Measurements from ENCODE around the gene CALML3. TPM values are rescaled to one million over a fixed set of nuclear protein-coding genes. Genes with fewer than 3 reads are reported as not detected.

Gene CALML3
- total and polyA plus RNA-seq, 2 of the 13 experiments (the other 11 are each of a cell fraction or from before 2014, with no cell fraction given) = not detected

DNA sequence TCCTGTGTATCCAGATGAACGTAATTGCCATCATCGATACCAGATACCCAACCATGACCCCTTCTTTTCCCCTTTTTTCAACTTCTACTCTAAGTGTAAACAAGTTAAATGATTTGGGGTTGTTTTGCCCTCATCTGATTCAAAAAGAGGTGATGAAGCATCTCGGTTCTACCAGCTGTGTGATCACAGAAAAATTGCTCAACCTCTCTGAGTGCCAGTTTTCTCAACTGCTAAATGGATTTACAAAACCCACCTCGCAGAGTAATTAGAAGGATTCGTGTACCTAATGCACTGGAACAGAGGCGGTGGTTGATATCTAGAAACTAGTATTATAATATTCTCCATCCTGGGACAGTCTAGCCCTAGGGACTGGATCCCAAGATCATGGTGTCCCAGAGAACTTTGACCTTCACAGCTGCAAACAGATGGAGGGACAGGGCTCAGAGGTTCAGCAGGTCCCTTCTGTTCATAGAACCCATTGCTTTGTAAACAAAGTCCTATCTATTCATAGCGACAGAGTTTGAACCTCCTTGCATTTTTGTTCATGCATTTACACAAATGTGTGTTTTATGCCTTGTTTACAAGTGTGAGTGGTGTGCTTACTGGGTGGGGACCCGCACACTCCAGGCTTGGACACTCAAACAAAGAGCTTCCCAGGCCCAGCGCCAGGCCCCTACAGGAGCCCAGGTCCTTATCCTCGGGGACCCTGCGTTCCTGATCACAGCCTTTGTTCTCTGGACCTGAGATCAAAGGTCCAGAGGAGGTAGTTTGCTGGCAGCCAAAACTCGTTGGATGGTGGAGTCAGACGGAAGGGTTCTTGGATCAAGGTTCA is 46.4 kb downstream of the CALML3 start (continued):
- TF ChIP-seq, protein P1, sequence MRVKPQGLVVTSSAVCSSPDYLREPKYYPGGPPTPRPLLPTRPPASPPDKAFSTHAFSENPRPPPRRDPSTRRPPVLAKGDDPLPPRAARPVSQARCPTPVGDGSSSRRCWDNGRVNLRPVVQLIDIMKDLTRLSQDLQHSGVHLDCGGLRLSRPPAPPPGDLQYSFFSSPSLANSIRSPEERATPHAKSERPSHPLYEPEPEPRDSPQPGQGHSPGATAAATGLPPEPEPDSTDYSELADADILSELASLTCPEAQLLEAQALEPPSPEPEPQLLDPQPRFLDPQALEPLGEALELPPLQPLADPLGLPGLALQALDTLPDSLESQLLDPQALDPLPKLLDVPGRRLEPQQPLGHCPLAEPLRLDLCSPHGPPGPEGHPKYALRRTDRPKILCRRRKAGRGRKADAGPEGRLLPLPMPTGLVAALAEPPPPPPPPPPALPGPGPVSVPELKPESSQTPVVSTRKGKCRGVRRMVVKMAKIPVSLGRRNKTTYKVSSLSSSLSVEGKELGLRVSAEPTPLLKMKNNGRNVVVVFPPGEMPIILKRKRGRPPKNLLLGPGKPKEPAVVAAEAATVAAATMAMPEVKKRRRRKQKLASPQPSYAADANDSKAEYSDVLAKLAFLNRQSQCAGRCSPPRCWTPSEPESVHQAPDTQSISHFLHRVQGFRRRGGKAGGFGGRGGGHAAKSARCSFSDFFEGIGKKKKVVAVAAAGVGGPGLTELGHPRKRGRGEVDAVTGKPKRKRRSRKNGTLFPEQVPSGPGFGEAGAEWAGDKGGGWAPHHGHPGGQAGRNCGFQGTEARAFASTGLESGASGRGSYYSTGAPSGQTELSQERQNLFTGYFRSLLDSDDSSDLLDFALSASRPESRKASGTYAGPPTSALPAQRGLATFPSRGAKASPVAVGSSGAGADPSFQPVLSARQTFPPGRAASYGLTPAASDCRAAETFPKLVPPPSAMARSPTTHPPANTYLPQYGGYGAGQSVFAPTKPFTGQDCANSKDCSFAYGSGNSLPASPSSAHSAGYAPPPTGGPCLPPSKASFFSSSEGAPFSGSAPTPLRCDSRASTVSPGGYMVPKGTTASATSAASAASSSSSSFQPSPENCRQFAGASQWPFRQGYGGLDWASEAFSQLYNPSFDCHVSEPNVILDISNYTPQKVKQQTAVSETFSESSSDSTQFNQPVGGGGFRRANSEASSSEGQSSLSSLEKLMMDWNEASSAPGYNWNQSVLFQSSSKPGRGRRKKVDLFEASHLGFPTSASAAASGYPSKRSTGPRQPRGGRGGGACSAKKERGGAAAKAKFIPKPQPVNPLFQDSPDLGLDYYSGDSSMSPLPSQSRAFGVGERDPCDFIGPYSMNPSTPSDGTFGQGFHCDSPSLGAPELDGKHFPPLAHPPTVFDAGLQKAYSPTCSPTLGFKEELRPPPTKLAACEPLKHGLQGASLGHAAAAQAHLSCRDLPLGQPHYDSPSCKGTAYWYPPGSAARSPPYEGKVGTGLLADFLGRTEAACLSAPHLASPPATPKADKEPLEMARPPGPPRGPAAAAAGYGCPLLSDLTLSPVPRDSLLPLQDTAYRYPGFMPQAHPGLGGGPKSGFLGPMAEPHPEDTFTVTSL (CRISPR knock-in tag; IDR thresholded peaks at IDR 0.05; ENCODE audit: borderline replicate concordance) = peak; percentile 46; the same call in 1 of the 2 replicates
- TF ChIP-seq ZNF766 (CRISPR knock-in tag; IDR thresholded peaks at IDR 0.05; ENCODE audit: borderline replicate concordance) = 0 out of 2 replicates have a peak, but pooled peaks have one; percentile 53
- TF ChIP-seq HOXA3 (CRISPR knock-in tag; IDR thresholded peaks at IDR 0.05) = peak; percentile 67; the same call in 1 of the 2 replicates
- no peak for TF ChIP-seq TAF15 (IDR thresholded peaks at IDR 0.05; ENCODE audit: low read depth, low read length, poor library complexity, severe bottlenecking)
- TF ChIP-seq FOXP1 (IDR thresholded peaks at IDR 0.05) = 0 out of 2 replicates have a peak, but pooled peaks have one; percentile 36
- peak; percentile 92 for TF ChIP-seq FOXP1 (CRISPR knock-in tag; IDR thresholded peaks at IDR 0.05)
- TF ChIP-seq, protein P2, sequence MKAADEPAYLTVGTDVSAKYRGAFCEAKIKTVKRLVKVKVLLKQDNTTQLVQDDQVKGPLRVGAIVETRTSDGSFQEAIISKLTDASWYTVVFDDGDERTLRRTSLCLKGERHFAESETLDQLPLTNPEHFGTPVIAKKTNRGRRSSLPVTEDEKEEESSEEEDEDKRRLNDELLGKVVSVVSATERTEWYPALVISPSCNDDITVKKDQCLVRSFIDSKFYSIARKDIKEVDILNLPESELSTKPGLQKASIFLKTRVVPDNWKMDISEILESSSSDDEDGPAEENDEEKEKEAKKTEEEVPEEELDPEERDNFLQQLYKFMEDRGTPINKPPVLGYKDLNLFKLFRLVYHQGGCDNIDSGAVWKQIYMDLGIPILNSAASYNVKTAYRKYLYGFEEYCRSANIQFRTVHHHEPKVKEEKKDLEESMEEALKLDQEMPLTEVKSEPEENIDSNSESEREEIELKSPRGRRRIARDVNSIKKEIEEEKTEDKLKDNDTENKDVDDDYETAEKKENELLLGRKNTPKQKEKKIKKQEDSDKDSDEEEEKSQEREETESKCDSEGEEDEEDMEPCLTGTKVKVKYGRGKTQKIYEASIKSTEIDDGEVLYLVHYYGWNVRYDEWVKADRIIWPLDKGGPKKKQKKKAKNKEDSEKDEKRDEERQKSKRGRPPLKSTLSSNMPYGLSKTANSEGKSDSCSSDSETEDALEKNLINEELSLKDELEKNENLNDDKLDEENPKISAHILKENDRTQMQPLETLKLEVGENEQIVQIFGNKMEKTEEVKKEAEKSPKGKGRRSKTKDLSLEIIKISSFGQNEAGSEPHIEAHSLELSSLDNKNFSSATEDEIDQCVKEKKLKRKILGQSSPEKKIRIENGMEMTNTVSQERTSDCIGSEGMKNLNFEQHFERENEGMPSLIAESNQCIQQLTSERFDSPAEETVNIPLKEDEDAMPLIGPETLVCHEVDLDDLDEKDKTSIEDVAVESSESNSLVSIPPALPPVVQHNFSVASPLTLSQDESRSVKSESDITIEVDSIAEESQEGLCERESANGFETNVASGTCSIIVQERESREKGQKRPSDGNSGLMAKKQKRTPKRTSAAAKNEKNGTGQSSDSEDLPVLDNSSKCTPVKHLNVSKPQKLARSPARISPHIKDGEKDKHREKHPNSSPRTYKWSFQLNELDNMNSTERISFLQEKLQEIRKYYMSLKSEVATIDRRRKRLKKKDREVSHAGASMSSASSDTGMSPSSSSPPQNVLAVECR (CRISPR knock-in tag; IDR thresholded peaks at IDR 0.05; ENCODE audit: borderline replicate concordance) = no peak; the same call in 1 of the 2 replicates
- TF ChIP-seq ZFX (CRISPR knock-in tag; IDR thresholded peaks at IDR 0.05; ENCODE audit: low read depth) = 0 out of 2 replicates have a peak, but pooled peaks have one; percentile 21
- TF ChIP-seq CBX2 (IDR thresholded peaks at IDR 0.05; ENCODE audit: low read depth, low read length) = no peak
- no peak for TF ChIP-seq CBX2 (CRISPR knock-in tag; IDR thresholded peaks at IDR 0.05; ENCODE audit: low read depth)
- TF ChIP-seq MTERF4 (CRISPR knock-in tag; IDR thresholded peaks at IDR 0.05) = no peak
- TF ChIP-seq SP1 (IDR thresholded peaks at IDR 0.05) = no peak
- no peak for TF ChIP-seq SP1 (CRISPR knock-in tag; IDR thresholded peaks at IDR 0.05)
- TF ChIP-seq ZNF629 (CRISPR knock-in tag; conservative IDR thresholded peaks at IDR 0.05) = peak; percentile 86
- TF ChIP-seq RARA (CRISPR knock-in tag; IDR thresholded peaks at IDR 0.05) = peak; percentile 50; the same call in 1 of the 2 replicates
- TF ChIP-seq ZKSCAN8 (CRISPR knock-in tag; IDR thresholded peaks at IDR 0.05; ENCODE audit: borderline replicate concordance) = 0 out of 2 replicates have a peak, but pooled peaks have one; percentile 47
- peak; percentile 35; the same call in 1 of the 2 replicates for TF ChIP-seq HOMEZ (CRISPR knock-in tag; IDR thresholded peaks at IDR 0.05; ENCODE audit: low read depth)

All from HepG2 (cell line).